ENCODE measurements around the gene HNRNPLL.
"Not testable (repeated sequence)": the region's sequence is repeated elsewhere in the genome, so short reads cannot be mapped to it uniquely, and the experiment has no call there.

The HNRNPLL gene

DNA sequence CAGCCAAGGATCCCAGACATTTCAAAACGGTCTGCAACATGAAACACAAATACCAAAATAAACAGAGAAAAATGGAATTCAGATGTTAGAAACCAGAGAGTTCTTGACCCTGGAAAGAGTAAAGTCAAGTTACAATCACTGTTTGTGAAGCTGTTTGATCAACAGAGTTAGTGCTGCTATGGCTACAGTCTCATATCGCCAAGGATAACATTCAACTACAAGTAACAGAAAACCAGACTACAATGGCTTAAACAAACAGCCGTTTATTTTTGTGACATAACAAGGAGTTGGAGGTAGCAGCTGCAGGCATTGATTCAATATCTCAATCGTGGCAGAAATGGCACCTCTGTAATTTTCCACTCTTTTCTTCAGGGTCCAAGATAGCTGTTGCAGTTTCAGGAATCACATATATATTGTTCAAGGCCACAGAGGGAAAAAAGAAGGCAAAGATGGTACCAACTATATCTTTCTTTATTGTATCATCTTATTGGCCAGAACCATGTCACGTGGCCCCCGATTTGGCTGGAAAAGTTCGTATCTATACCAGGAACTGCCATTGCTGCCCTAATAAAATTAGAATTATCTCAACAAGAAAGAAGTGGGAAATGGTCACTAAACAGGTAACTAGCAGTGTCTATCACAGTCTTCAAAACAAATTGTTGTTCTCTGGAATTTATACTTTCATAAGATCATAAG lies 17.7 kb upstream of the HNRNPLL start:
- DNase-seq = no peak
- intact Hi-C loops (cut with DNase I) = no loop called here

DNA sequence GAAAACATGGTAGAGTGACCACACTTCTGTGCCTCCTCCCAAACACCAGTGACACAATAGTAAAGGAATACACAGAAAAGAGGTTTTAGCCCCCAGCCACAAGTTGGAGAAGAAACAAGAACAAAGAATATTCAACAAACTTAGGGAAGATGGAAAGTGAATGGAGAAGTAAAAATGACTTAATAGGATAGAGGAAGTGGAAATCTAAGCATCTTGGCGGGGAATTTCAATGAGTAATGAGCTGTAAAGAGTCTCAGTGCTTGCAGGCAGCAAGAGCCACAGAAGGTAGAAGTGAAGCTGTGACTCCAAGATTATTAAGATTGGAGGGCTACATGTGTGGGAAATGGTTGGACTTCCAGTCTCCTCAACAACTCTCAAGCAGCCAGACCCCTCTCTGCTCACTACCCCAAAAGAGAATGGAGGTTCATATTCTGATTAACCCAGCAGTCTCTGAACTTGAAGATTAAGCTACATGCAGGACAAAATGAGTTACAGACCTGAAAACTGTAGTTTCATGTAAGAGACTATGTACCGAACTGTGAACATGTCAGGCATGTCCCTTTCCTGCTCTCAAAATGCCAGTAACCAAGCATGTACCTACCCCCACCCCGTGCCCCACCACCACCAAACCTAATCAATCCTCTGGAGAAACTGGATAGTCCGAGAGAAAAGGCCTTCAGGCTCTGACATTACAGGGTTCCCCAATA lies 16.9 kb upstream of the HNRNPLL start:
- DNase-seq = no peak
- intact Hi-C loops (cut with DNase I) = no loop called here

GRCh38 chr2:38617301-38617700 lies 14.6 kb upstream of the HNRNPLL start:
- intact Hi-C loops (cut with DNase I) = no loop called here
- no peak for DNase-seq

GRCh38 chr2:38615237-38615636 lies 12.5 kb upstream of the HNRNPLL start:
- intact Hi-C loops (cut with DNase I) = no loop called here
- DNase-seq = no peak

GRCh38 chr2:38613849-38614213 lies 11.1 kb upstream of the HNRNPLL start:
- DNase-seq = no peak
- intact Hi-C loops (cut with DNase I) = no loop called here

DNA sequence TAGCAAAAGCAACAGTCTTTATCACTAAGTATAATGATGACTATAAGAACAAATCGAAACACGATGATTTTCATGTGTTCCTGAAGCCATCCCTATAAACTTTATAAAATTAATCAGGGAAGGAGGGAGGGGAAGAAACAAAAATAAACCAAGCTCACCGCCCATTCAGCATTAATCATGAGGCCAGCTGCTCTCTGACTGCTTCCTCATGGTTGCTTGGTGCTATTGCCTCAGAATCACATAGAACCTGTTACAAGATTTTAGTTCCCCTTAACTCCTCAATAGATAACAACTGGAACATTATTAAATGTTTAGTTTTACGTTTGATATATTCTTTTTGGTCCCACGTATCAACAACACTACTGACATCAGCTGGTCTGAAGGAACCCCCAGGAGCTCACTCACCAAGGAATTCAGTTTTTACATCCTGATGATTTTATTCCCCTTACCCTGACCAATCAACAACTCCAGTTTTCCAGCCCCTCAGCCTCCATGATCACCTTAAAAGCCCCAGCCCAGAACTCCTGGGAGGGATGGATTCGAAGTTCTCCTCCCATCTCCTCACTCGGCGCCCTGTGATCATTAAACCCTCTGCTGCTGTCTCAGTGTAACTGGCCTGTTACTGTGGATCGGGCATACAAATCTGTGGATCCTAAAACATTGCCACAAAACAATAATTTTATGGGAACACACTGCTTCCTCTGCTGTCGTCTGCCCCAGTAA lies 10.6 kb upstream of the HNRNPLL start:
- no peak for DNase-seq
- intact Hi-C loops (cut with DNase I) = no loop called here

- DNase-seq = no peak
Observed at GRCh38 chr2:38610851-38611801, 8.4 kb upstream of the HNRNPLL start.

DNA sequence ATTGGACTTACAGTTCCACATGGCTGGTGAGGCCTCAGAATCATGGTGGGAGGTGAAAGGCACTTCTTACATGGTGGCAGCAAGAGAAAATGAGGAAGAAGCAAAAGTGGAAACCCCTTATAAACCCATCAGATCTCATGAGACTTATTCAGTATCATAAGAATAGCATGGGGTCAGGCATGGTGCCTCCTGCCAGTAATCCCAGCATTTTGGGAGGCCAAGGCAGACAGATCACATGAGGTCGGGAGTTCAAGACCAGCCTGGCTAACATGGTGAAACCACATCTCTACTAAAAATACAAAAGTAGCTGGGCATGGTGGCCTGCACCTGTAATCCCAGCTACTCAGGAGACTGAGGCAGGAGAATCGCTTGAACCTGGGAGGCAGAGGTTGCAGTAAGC lies 6.5 kb upstream of the HNRNPLL start:
- intact Hi-C loops (cut with DNase I); DNase-seq: not testable (repeated sequence)

More at GRCh38 chr2:38610851-38611801, 8.4 kb upstream of the HNRNPLL start:
- intact Hi-C loops (cut with DNase I) = no loop called here

DNA sequence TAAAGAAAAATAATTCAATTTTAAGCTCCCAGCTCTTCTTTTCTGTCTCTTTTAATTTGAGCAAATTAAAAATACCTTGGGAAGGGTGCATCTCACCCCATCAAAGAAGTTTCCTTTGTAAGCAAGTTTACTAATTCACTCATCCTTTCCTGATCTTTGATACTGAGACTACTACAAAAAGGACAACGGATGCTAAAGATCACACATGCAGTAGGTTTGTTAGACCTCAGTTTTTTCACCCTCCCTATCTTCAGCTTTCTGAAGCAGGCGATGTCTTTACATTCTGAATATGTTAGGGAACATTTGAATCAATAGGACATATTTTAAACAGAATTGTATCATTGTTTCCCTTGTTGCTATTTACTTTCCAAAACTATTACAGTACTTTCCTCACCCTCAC lies 6.0 kb upstream of the HNRNPLL start:
- DNase-seq = no peak
- intact Hi-C loops (cut with DNase I) = no loop called here

- DNase-seq = no peak
- intact Hi-C loops (cut with DNase I) = no loop called here
Observed at GRCh38 chr2:38605298-38605830, 2.6 kb upstream of the HNRNPLL start.

DNA sequence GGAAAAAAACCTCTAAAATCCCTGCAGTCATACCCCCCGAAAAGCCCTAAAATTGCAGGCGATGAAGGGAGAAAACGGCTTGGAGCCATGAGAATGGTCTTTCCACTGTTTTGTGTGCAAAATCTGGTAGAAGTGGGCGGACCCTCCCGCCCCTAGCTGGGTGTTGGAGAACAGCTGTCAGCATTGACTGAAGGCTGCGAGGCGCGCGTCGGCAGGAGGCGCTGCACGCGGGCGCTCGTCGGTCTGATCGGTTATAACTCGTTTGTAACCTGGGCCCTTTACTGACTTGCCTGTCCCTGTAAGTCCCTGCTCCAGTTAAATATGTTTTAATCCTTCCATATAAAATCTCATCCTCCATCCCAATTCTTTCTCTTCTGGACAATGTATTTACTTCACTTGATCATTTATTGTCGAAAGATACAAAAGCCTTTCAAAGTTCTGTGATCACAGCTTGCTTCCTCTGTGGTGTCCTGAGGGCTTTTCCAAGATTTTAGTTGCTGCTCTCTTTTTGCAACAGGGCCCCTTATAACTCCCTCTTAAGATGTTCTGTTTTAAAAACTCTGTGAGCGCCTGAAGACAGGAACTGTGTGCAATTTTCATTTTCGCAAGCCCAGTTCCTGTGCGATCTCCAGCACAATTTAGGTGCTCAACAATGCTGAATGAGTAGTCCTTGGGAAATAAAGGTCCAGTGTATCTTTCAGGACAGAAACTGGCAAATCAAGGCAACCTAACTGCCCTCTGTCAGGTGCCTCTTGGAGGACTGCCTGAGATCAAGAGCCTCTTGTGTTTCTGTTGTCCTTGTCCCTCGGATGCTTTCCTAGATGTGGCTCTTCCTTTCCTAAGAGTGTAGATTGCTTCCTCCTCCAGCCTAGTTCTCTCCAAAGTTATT lies 918 bp upstream of the HNRNPLL start:
- intact Hi-C loops (cut with DNase I) = loop anchor here (2.0 to 5.0 kb wide), 3 partner anchors 63 to 226 kb away; partner anchors contain the start of genes ATL2, GALM and SRSF7
- DNase-seq = peak; percentile 61 to 98 (median 78)

DNA sequence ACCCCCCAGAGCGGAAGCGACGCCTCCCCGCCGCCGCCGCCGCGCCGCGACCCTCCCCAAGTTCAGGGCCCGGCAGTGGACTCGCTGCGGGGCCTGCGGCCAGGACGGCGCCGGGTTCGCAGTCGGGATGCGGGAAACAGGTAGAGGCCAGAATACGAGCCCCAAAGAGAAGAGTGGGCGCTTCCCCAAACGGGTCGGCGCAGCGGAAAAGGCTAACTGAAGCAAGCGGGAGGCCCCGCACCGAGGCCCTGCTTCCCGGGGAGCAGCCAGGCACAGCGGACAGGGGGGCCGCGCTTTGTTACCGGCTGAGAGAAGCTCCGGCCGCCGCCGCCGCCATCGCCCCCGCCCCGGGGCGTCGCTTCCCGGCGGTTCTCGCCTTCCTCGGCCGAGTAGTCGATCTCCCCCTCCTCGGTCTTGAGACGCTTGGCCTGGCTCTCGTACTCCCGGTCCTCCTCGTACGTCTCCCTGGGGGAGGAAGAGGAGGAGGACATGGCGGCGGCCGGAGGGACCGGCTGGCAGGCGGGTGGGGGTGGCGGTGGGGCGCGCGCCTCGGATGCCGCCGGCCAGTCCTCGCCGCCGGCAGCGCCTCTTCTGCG lies 494 bp downstream of the HNRNPLL start:
- intact Hi-C loops (cut with DNase I) = loop anchor here (2.0 to 5.0 kb wide), 3 partner anchors 65 to 225 kb away; partner anchors contain the start of genes ATL2, GALM and SRSF7
- DNase-seq = peak; percentile 17 to 91 (median 36)

- DNase-seq = peak in 2 of 10 donors; percentile 6 to 82
- intact Hi-C loops (cut with DNase I) = loop anchor here (2.0 to 5.0 kb wide), 3 partner anchors 65 to 224 kb away; partner anchors contain the start of genes ATL2, GALM and SRSF7
Observed at GRCh38 chr2:38601463-38602135, 1.1 kb downstream of the HNRNPLL start.

- no peak for DNase-seq
- intact Hi-C loops (cut with DNase I) = loop anchor here (5.0 kb wide), 1 partner anchor 224 kb away; the partner anchor contains the start of gene ATL2
Observed at GRCh38 chr2:38600921-38601455, 1.7 kb downstream of the HNRNPLL start.

DNA sequence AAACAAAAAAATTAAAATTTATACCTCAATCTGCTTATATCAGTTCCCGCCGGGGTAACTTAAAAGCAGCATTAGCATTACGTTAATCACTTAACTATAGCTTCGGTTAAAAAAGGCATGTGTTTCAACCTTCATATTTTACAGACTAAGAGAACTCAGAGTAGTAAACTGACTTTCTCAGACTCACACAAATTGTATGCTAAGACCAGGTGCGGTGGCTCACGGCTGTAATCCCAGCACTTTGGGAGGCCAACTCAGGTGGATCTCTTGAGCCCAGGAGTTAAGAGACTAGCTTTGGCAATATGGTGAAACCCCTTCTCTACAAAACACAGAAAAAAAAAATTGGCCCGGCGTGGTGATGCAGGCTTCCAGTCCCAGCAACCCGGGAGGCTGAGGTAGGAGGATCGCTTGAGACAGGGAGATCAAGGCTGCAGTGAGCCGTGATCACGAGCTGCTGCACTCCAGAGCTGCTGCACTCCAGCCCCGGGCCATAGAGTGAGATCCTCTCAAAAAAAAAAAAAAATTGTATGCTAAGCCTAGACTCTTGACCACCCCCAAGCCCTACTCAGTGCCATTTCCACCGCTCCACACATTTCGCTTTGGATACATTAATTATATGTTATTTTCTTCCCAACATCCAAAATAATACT lies 2.4 kb downstream of the HNRNPLL start:
- intact Hi-C loops (cut with DNase I) = loop anchor here (5.0 kb wide), 1 partner anchor 223 kb away; the partner anchor contains the start of gene ATL2
- DNase-seq = no peak

GRCh38 chr2:38599706-38600105 lies 3.0 kb downstream of the HNRNPLL start:
- DNase-seq = no peak
- intact Hi-C loops (cut with DNase I) = loop anchor here (5.0 kb wide), 1 partner anchor 222 kb away; the partner anchor contains the start of gene ATL2

DNA sequence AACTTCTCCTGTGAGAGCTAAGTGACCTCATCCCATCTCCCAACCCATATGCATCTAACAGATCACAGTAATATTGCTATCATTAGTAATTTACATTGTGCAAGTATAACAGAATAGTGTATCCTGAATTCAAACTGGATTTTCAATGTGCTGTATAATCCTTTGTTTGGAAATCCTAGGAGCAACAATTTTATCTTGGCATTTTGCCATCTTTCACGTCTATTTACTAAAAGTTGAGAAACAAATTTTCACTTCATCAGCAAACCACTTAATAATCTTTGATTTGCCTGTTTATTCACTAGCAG lies 3.8 kb downstream of the HNRNPLL start:
- no peak for DNase-seq
- intact Hi-C loops (cut with DNase I) = no loop called here

Measured in posterior cingulate gyrus (tissue), 11 donors.